WTC11 (cell line): Measurements from ENCODE around the gene MYO16. TPM values are rescaled to one million over a fixed set of nuclear protein-coding genes. Genes with fewer than 3 reads are reported as not detected.

Source experiments
- ATAC-seq: fragments of 200-7000 bp; cut with Tn5 transposase; 2 replicates; pipeline ENCODE4 v1.10.0; 2021; ENCODE audit warnings: mild to moderate bottlenecking, moderate library complexity
- CTCF ChIA-PET: fragments of 300-600 bp; sonication (Branson Sonifier 250); formaldehyde crosslinking; loops from one replicate; lab custom pipeline; 2021; ENCODE audit warnings: antibody characterized with exemption; lab: Charles Lee
- POLR2A ChIA-PET: fragments of 350-600 bp; sonication (Branson Sonifier 250); formaldehyde crosslinking; loops from one replicate; lab custom pipeline; 2021; ENCODE audit warnings: antibody characterized with exemption; lab: Charles Lee
- DNase-seq: peaks from one replicate; pipeline ENCODE4 v3.0.0; 2021; ENCODE audit warnings: low spot score
- H3K27ac Mint-ChIP-seq: 2 replicates; pipeline ENCODE4 v1.8.0; 2021; ENCODE audit warnings: mixed read lengths
- H3K27me3 Mint-ChIP-seq: 2 replicates; pipeline ENCODE4 v1.8.0; 2021; ENCODE audit warnings: low read depth, mild to moderate bottlenecking, moderate library complexity, mixed read lengths
- H3K36me3 Mint-ChIP-seq: 2 replicates; pipeline ENCODE4 v1.8.0; 2021; ENCODE audit warnings: mixed read lengths
- H3K4me1 Mint-ChIP-seq: 2 replicates; pipeline ENCODE4 v1.8.0; 2022; ENCODE audit warnings: mixed read lengths
- H3K4me3 Mint-ChIP-seq: 2 replicates; pipeline ENCODE4 v1.8.0; 2021; ENCODE audit warnings: mild to moderate bottlenecking, moderate library complexity, mixed read lengths
- H3K9me3 Mint-ChIP-seq: 2 replicates; pipeline ENCODE4 v1.8.0; 2021; ENCODE audit warnings: mixed read lengths
- CDX4 ChIP-seq: fragments of 250-450 bp; sonication (Bioruptor Pico); IDR thresholded peaks from 2 replicates; pipeline ENCODE4 v1.9.0; 2021; ENCODE audit warnings: moderate library complexity, mild to moderate bottlenecking, inconsistent platforms, borderline replicate concordance
- CREM ChIP-seq: sonication (generic); formaldehyde crosslinking; IDR thresholded peaks from 2 replicates; pipeline ENCODE4 v1.8.1; 2022; ENCODE audit warnings: mild to moderate bottlenecking, missing genetic modification reagents, moderate library complexity
- E2F4 ChIP-seq: sonication (generic); formaldehyde crosslinking; IDR thresholded peaks from 2 replicates; pipeline ENCODE4 v1.8.1; 2022; ENCODE audit warnings: low read depth, mild to moderate bottlenecking, moderate library complexity, missing genetic modification reagents, borderline replicate concordance
- ELF4 ChIP-seq: sonication (generic); formaldehyde crosslinking; IDR thresholded peaks from 2 replicates; pipeline ENCODE4 v1.8.1; 2022; ENCODE audit warnings: low read depth, mild to moderate bottlenecking, moderate library complexity, missing genetic modification reagents
- ERG ChIP-seq: fragments of 250-450 bp; sonication (Bioruptor Pico); IDR thresholded peaks from 2 replicates; pipeline ENCODE4 v1.8.0; 2021; ENCODE audit warnings: mild to moderate bottlenecking
- ESRRA ChIP-seq: sonication (generic); formaldehyde crosslinking; IDR thresholded peaks from 2 replicates; pipeline ENCODE4 v1.8.1; 2022; ENCODE audit warnings: mild to moderate bottlenecking, missing genetic modification reagents, borderline replicate concordance
- FOXJ3 ChIP-seq: sonication (generic); formaldehyde crosslinking; IDR thresholded peaks from 2 replicates; pipeline ENCODE4 v1.9.0; 2021; ENCODE audit warnings: missing genetic modification reagents, mild to moderate bottlenecking, borderline replicate concordance
- FOXK1 ChIP-seq: sonication (generic); formaldehyde crosslinking; IDR thresholded peaks from 2 replicates; pipeline ENCODE4 v1.8.0; 2022; ENCODE audit warnings: mild to moderate bottlenecking, moderate library complexity, missing genetic modification reagents
- FOXP1 ChIP-seq: sonication (generic); formaldehyde crosslinking; IDR thresholded peaks from 2 replicates; pipeline ENCODE4 v1.8.0; 2022; ENCODE audit warnings: missing genetic modification reagents, mild to moderate bottlenecking, moderate library complexity, borderline replicate concordance
- MLX ChIP-seq: sonication (generic); formaldehyde crosslinking; IDR thresholded peaks from 2 replicates; pipeline ENCODE4 v1.8.1; 2023; ENCODE audit warnings: mild to moderate bottlenecking, missing genetic modification reagents, moderate library complexity
- PRRX2 ChIP-seq: fragments of 250-450 bp; sonication (Bioruptor Pico); IDR thresholded peaks from 2 replicates; pipeline ENCODE4 v1.8.0; 2021; ENCODE audit warnings: mild to moderate bottlenecking
- RORB ChIP-seq: fragments of 250-450 bp; sonication (Bioruptor Pico); IDR thresholded peaks from 2 replicates; pipeline ENCODE4 v1.9.0; 2021; ENCODE audit warnings: mild to moderate bottlenecking
- ZNF263 ChIP-seq: sonication (generic); formaldehyde crosslinking; IDR thresholded peaks from 2 replicates; pipeline ENCODE4 v1.8.1; 2022; ENCODE audit warnings: low read depth, mild to moderate bottlenecking, moderate library complexity, missing genetic modification reagents
- ZNF425 ChIP-seq: fragments of 250-450 bp; sonication (Bioruptor Pico); conservative IDR thresholded peaks from 2 replicates; pipeline ENCODE4 v1.9.0; 2021; ENCODE audit warnings: mild to moderate bottlenecking
- total RNA-seq: library from RNA; stranded (reverse); gene quantifications from 3 replicates; pipeline ENCODE4 v1.2.3, GENCODE V29; 2021
- TF ChIP-seq, protein P1 (sequence below): sonication (generic); formaldehyde crosslinking; IDR thresholded peaks from 2 replicates; pipeline ENCODE4 v1.8.0; 2022; ENCODE audit warnings: mild to moderate bottlenecking, missing genetic modification reagents
- TF ChIP-seq, protein P2 (sequence below): fragments of 200-600 bp; IDR thresholded peaks from 2 replicates; pipeline ENCODE4 v1.8.0; 2022; ENCODE audit warnings: antibody characterized with exemption
- TF ChIP-seq, protein P3 (sequence below): sonication (generic); formaldehyde crosslinking; IDR thresholded peaks from 2 replicates; pipeline ENCODE4 v1.8.1; 2022; ENCODE audit warnings: mild to moderate bottlenecking, moderate library complexity, missing genetic modification reagents

The MYO16 gene
- total RNA-seq, 1 experiment from 2014 or later, result 0.09 TPM

GRCh38 chr13:108960006-108960405 is 330.6 kb downstream of the MYO16 start (continued):
- TF ChIP-seq FOXJ3 (CRISPR knock-in tag) (no peak), FOXK1 (no peak), ZNF263 (CRISPR knock-in tag) (no peak), E2F4 (no peak), ZNF425 (no peak), ELF4 (no peak)
- TF ChIP-seq, protein P1, sequence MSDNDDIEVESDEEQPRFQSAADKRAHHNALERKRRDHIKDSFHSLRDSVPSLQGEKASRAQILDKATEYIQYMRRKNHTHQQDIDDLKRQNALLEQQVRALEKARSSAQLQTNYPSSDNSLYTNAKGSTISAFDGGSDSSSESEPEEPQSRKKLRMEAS (CRISPR knock-in tag), result no peak

- peak; percentile 92; the same call in 1 of the 2 replicates for TF ChIP-seq ESRRA (CRISPR knock-in tag)
- TF ChIP-seq PRRX2 (CRISPR knock-in tag), result no peak
- TF ChIP-seq, protein P2, sequence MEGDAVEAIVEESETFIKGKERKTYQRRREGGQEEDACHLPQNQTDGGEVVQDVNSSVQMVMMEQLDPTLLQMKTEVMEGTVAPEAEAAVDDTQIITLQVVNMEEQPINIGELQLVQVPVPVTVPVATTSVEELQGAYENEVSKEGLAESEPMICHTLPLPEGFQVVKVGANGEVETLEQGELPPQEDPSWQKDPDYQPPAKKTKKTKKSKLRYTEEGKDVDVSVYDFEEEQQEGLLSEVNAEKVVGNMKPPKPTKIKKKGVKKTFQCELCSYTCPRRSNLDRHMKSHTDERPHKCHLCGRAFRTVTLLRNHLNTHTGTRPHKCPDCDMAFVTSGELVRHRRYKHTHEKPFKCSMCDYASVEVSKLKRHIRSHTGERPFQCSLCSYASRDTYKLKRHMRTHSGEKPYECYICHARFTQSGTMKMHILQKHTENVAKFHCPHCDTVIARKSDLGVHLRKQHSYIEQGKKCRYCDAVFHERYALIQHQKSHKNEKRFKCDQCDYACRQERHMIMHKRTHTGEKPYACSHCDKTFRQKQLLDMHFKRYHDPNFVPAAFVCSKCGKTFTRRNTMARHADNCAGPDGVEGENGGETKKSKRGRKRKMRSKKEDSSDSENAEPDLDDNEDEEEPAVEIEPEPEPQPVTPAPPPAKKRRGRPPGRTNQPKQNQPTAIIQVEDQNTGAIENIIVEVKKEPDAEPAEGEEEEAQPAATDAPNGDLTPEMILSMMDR, result peak; percentile 84
- H3K27me3 Mint-ChIP-seq, result no peaks in the 10 kb centered on the region
- H3K36me3 Mint-ChIP-seq, result no peaks in the 10 kb centered on the region
- CTCF ChIA-PET, result interaction anchor here (0.6 to 2.4 kb wide), 30 partner anchors 11 to 826 kb away, joined by 3 to 20 read pairs (median 3); no protein-coding TSS in a partner anchor
- H3K4me1 Mint-ChIP-seq, result peaks cover 4% of the 10 kb centered on the region
- POLR2A ChIA-PET, result interaction anchor here (0.5 to 0.6 kb wide), 2 partner anchors 423 to 586 kb away, joined by 5 to 11 read pairs; no protein-coding TSS in a partner anchor
- no peaks in the 10 kb centered on the region for H3K9me3 Mint-ChIP-seq
- peak; percentile 88 for ATAC-seq
- no peak overlapping the region for H3K27ac Mint-ChIP-seq
- DNase-seq, result no peak
- H3K4me3 Mint-ChIP-seq, result no peak overlapping the region
Measured at GRCh38 chr13:108961542-108962125, 332.2 kb downstream of the MYO16 start.

- no peaks in the 10 kb centered on the region for H3K27me3 Mint-ChIP-seq
- CTCF ChIA-PET, result no interaction called here
- H3K4me1 Mint-ChIP-seq, result peaks cover 4% of the 10 kb centered on the region
Measured at GRCh38 chr13:108962654-108963053, 333.2 kb downstream of the MYO16 start.

GRCh38 chr13:108963276-108963810 is 333.9 kb downstream of the MYO16 start:
- DNase-seq, result no peak
- Mint-ChIP-seq H3K36me3 (no peaks in the 10 kb centered on the region), H3K9me3 (no peaks in the 10 kb centered on the region), H3K4me3 (no peak overlapping the region), H3K27ac (no peak overlapping the region), H3K27me3 (no peaks in the 10 kb centered on the region), H3K4me1 (peaks cover 4% of the 10 kb centered on the region)
- no peak for ATAC-seq
- ChIA-PET POLR2A (no interaction called here), CTCF (no interaction called here)
- TF ChIP-seq, protein P3, sequence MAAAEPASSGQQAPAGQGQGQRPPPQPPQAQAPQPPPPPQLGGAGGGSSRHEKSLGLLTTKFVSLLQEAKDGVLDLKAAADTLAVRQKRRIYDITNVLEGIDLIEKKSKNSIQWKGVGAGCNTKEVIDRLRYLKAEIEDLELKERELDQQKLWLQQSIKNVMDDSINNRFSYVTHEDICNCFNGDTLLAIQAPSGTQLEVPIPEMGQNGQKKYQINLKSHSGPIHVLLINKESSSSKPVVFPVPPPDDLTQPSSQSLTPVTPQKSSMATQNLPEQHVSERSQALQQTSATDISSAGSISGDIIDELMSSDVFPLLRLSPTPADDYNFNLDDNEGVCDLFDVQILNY (CRISPR knock-in tag), result no peak
- TF ChIP-seq ERG (CRISPR knock-in tag) (no peak), FOXP1 (no peak), CDX4 (CRISPR knock-in tag) (no peak), RORB (CRISPR knock-in tag) (no peak), ELF4 (no peak), CREM (CRISPR knock-in tag) (no peak)

More at GRCh38 chr13:108962654-108963053, 333.2 kb downstream of the MYO16 start:
- no peaks in the 10 kb centered on the region for H3K36me3 Mint-ChIP-seq
- DNase-seq, result no peak
- H3K4me3 Mint-ChIP-seq, result no peak overlapping the region
- POLR2A ChIA-PET, result no interaction called here
- H3K9me3 Mint-ChIP-seq, result no peaks in the 10 kb centered on the region
- no peak for TF ChIP-seq MLX
- TF ChIP-seq, all 79 proteins: peak for 0
- no peak overlapping the region for H3K27ac Mint-ChIP-seq
- ATAC-seq, result no peak
